Uterus (tissue), 2 donors: ENCODE results near the gene ZBTB20.

ENCODE experiments used
- POLR2A ChIP-seq, 2 donors: fragments of 450-650 bp; IDR thresholded peaks; one replicate each; pipeline ENCODE4 v1.6.1; 2016; ENCODE audit warnings: antibody characterized with exemption in 2 of 2, mild to moderate bottlenecking in 1 of 2, moderate library complexity in 1 of 2
- TF ChIP-seq, protein P1 (sequence below), 4 experiments: fragments of 200-600 bp in 2 of 4; fragments of 450-650 bp in 2 of 4; sonication (generic) in 2 of 4; IDR thresholded peaks; one replicate each; pipeline ENCODE4 v1.5.1; 2016 to 2019; ENCODE audit warnings: antibody characterized with exemption in 4 of 4, mild to moderate bottlenecking in 2 of 4, moderate library complexity in 1 of 4

DNA sequence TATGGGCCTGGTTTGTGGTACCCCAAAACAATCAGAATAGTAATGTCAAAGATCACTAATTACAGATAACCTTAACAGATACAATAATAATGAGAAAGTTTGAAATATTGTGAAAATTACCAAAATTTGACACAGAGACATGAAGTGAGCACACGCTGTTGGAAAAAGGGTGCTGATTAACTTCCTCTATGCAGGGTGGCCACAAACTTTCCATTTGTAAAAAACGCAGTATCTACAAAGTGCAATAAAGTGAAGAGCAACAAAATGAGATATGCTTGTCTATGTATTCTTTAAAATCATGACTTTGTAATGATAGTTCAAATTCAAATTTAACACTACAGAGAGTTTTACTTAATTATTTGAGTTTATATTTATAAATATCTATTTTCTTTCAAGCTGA, 860.8 kb downstream of the ZBTB20 start:
- TF ChIP-seq, protein P1, sequence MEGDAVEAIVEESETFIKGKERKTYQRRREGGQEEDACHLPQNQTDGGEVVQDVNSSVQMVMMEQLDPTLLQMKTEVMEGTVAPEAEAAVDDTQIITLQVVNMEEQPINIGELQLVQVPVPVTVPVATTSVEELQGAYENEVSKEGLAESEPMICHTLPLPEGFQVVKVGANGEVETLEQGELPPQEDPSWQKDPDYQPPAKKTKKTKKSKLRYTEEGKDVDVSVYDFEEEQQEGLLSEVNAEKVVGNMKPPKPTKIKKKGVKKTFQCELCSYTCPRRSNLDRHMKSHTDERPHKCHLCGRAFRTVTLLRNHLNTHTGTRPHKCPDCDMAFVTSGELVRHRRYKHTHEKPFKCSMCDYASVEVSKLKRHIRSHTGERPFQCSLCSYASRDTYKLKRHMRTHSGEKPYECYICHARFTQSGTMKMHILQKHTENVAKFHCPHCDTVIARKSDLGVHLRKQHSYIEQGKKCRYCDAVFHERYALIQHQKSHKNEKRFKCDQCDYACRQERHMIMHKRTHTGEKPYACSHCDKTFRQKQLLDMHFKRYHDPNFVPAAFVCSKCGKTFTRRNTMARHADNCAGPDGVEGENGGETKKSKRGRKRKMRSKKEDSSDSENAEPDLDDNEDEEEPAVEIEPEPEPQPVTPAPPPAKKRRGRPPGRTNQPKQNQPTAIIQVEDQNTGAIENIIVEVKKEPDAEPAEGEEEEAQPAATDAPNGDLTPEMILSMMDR (IDR thresholded peaks at IDR 0.05), result no peak
- no peak for TF ChIP-seq POLR2A (IDR thresholded peaks at IDR 0.05)
